ENCODE data around the gene M6PR.

- no peak for TF ChIP-seq CTCF (IDR thresholded peaks at IDR 0.05; ENCODE audit: insufficient read depth, low read length)
- TF ChIP-seq POLR2AphosphoS5 (IDR thresholded peaks at IDR 0.05; ENCODE audit: low read depth) = no peak
- TF ChIP-seq REST (IDR thresholded peaks at IDR 0.05; ENCODE audit: insufficient replicate concordance, low read depth) = no peak
- no peak for TF ChIP-seq SPI1 (IDR thresholded peaks at IDR 0.05; ENCODE audit: borderline replicate concordance, low read depth)
These were observed 39.7 kb downstream of the M6PR start for GRCh38 chr12:8909752-8910151.

Data from HL-60 (cell line).